Mesenchymal stem cell (in vitro differentiated cells and primary cell): Measurements from ENCODE around the gene TMEM175.
A peak's percentile ranks its signal among the peaks of the same experiment; 100 is the strongest.

Experiments used
- DNase-seq: peaks from one replicate; pipeline ENCODE4 v3.0.0-alpha.2; 2013
- H2AFZ ChIP-seq: one replicate; pipeline ENCODE4 v1.6.1; 2013; ENCODE audit warnings: low read depth, mild to moderate bottlenecking, control low read depth, inconsistent platforms, low read length, moderate library complexity
- H2AK5ac ChIP-seq: 2 replicates; pipeline ENCODE4 v1.6.1; 2013; ENCODE audit warnings: low read length, moderate library complexity, mild to moderate bottlenecking, inconsistent platforms; ENCODE audit not compliant: severe bottlenecking
- H2BK120ac ChIP-seq: one replicate; pipeline ENCODE4 v1.6.1; 2013; ENCODE audit warnings: low read depth, mild to moderate bottlenecking, inconsistent platforms, low read length, moderate library complexity
- H2BK12ac ChIP-seq, 2 experiments: one replicate each; pipeline ENCODE4 v1.6.1; 2013; ENCODE audit warnings: inconsistent platforms in 2 of 2, low read length in 2 of 2, mild to moderate bottlenecking in 2 of 2, moderate library complexity in 2 of 2, control low read depth in 1 of 2
- H2BK15ac ChIP-seq: one replicate; pipeline ENCODE4 v1.6.1; 2013; ENCODE audit warnings: mild to moderate bottlenecking, low read depth, inconsistent platforms; ENCODE audit not compliant: poor library complexity, severe bottlenecking
- H2BK5ac ChIP-seq: 2 replicates; pipeline ENCODE4 v1.6.1; 2013; ENCODE audit warnings: low read depth, mild to moderate bottlenecking, low read length, control low read depth, inconsistent platforms; ENCODE audit not compliant: poor library complexity, severe bottlenecking
- H3K14ac ChIP-seq, 2 experiments: one replicate each; pipeline ENCODE4 v1.6.1; 2013; ENCODE audit warnings: inconsistent platforms in 2 of 2, low read length in 2 of 2, control low read depth in 1 of 2, mild to moderate bottlenecking in 1 of 2, moderate library complexity in 1 of 2
- H3K18ac ChIP-seq, 2 experiments: one replicate each; pipeline ENCODE4 v1.6.1; 2013; ENCODE audit warnings: inconsistent platforms in 2 of 2, low read length in 2 of 2, control low read depth in 1 of 2, low read depth in 1 of 2, mild to moderate bottlenecking in 1 of 2
- H3K23ac ChIP-seq, 2 experiments: one replicate each; pipeline ENCODE4 v1.6.1; 2013; ENCODE audit warnings: inconsistent platforms in 2 of 2, low read length in 2 of 2, mild to moderate bottlenecking in 2 of 2, moderate library complexity in 2 of 2, control low read depth in 1 of 2
- H3K27ac ChIP-seq: 2 replicates; pipeline ENCODE4 v1.5.1; 2013; ENCODE audit warnings: mild to moderate bottlenecking, moderate library complexity, low read length, control low read depth, inconsistent platforms; ENCODE audit not compliant: poor library complexity, severe bottlenecking
- H3K27me3 ChIP-seq, 2 experiments: 2 replicates each; pipeline versions ENCODE4 v1.6.1 to v1.7.0; 2013; ENCODE audit warnings: low read length in 2 of 2, mild to moderate bottlenecking in 2 of 2, moderate library complexity in 2 of 2, control low read depth in 1 of 2, inconsistent platforms in 1 of 2; ENCODE audit not compliant: control insufficient read depth in 1 of 2, insufficient read depth in 1 of 2
- H3K36me3 ChIP-seq, 2 experiments: 2 replicates each; pipeline versions ENCODE4 v1.6.1 to v1.7.0; 2013; ENCODE audit warnings: low read length in 2 of 2, control low read depth in 1 of 2, inconsistent platforms in 1 of 2, low read depth in 1 of 2, mild to moderate bottlenecking in 1 of 2; ENCODE audit not compliant: insufficient read depth in 2 of 2, control insufficient read depth in 1 of 2
- H3K4ac ChIP-seq, 2 experiments: one replicate each; pipeline ENCODE4 v1.6.1; 2013; ENCODE audit warnings: inconsistent platforms in 2 of 2, low read length in 2 of 2, mild to moderate bottlenecking in 2 of 2, moderate library complexity in 2 of 2, control low read depth in 1 of 2, low read depth in 1 of 2
- H3K4me1 ChIP-seq: 2 replicates; pipeline ENCODE4 v1.6.1; 2013; ENCODE audit warnings: low read depth, low read length, control low read depth; ENCODE audit not compliant: control insufficient read depth, insufficient read depth
- H3K4me2 ChIP-seq: 2 replicates; pipeline ENCODE4 v1.6.1; 2013; ENCODE audit warnings: low read length, mild to moderate bottlenecking, inconsistent platforms; ENCODE audit not compliant: poor library complexity, severe bottlenecking
- H3K4me3 ChIP-seq, 2 experiments: 2 replicates each; pipeline versions ENCODE4 v1.5.1 to v1.7.0; 2013; ENCODE audit warnings: low read length in 2 of 2, mild to moderate bottlenecking in 2 of 2, control low read depth in 1 of 2, low read depth in 1 of 2; ENCODE audit not compliant: insufficient read depth in 1 of 2
- H3K79me1 ChIP-seq: replicated peaks from 2 replicates; pipeline ENCODE4 v1.6.1; 2013; ENCODE audit warnings: mild to moderate bottlenecking, control low read depth, low read length, inconsistent platforms; ENCODE audit not compliant: poor library complexity, severe bottlenecking
- H3K9ac ChIP-seq: 2 replicates; pipeline ENCODE4 v1.7.0; 2013; ENCODE audit warnings: mild to moderate bottlenecking, low read length, moderate library complexity
- H3K9me3 ChIP-seq: 2 replicates; pipeline ENCODE4 v1.7.0; 2013; ENCODE audit warnings: mild to moderate bottlenecking, low read length; ENCODE audit not compliant: control insufficient read depth
- H4K8ac ChIP-seq: one replicate; pipeline ENCODE4 v1.6.1; 2013; ENCODE audit warnings: inconsistent platforms, mild to moderate bottlenecking, low read length, moderate library complexity
- H4K91ac ChIP-seq: one replicate; pipeline ENCODE4 v1.6.1; 2013; ENCODE audit warnings: mild to moderate bottlenecking, low read length, inconsistent platforms
- WGBS: methylation state at CpG from one replicate; pipeline ENCODE4 v1.1.7; 2013; ENCODE audit warnings: mixed read lengths; 5-methylcytosine and 5-hydroxymethylcytosine counted together

The TMEM175 gene

DNA sequence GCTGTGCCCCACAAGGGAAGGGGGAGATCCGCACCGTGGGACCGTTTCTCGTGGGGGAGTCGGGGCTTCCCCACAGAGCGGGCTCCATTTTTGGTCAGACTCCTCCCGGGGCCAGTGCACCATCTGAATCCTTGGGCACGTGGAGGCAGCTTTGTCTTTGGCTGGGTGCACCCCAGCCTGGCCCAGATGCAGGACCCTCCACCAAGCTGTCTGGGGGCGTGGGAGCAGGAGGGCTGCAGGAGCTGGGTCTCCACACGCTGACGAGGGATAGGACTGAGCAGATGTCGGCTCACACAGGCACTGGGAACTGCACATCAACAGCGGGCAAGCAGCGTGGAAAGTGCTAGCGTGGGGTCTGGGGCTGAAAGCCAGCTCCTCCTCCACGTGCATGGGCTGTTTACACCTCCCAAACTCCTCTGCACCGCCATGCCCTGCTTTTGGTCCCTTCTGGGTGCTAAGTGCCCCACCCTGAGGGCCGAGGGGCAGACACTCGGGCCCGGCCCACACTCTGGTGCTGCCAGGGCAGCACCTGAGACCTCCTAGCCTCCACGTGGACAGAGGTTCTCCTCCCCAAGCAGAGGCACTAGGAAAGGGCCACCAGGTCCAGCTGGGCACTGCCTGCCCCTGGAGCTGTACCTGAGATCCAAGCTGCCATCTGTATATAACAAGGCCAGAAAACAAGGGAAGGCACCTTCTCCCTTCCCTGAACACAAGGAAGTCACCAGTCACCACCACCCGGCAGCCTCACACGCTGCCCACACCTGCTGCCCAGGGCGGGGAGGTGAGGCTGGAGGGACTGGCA, 27.3 kb downstream of the TMEM175 start:
- H3K4me3 ChIP-seq: no peak overlapping the region
- H3K27ac ChIP-seq: no peak overlapping the region
- no peak overlapping the region for H3K14ac ChIP-seq
- H3K4me2 ChIP-seq: no peak overlapping the region
- H3K18ac ChIP-seq: no peak overlapping the region
- H2BK120ac ChIP-seq: no peak overlapping the region
- H3K9me3 ChIP-seq: no peaks in the 10 kb centered on the region
- no peak overlapping the region for H2AK5ac ChIP-seq
- H3K79me1 ChIP-seq: no peaks in the 10 kb centered on the region
- H3K23ac ChIP-seq: no peak overlapping the region
- no peak overlapping the region for H2BK15ac ChIP-seq
- peaks cover 5% of the 10 kb centered on the region for H3K4me1 ChIP-seq
- no peak overlapping the region for H3K9ac ChIP-seq
- peaks cover 59 to 93% of the 10 kb centered on the region in 2 experiments for H3K36me3 ChIP-seq
- no peaks in the 10 kb centered on the region for H3K27me3 ChIP-seq
- H2AFZ ChIP-seq: no peak overlapping the region
- no peak overlapping the region for H4K8ac ChIP-seq
- H3K4ac ChIP-seq: no peak overlapping the region
- peak overlapping the region; percentile 7 for H4K91ac ChIP-seq
- DNase-seq: no peak
- 92% methylated on average over 24 of the region's 24 CpGs for WGBS
- no peak overlapping the region for H2BK12ac ChIP-seq
- no peak overlapping the region for H2BK5ac ChIP-seq

DNA sequence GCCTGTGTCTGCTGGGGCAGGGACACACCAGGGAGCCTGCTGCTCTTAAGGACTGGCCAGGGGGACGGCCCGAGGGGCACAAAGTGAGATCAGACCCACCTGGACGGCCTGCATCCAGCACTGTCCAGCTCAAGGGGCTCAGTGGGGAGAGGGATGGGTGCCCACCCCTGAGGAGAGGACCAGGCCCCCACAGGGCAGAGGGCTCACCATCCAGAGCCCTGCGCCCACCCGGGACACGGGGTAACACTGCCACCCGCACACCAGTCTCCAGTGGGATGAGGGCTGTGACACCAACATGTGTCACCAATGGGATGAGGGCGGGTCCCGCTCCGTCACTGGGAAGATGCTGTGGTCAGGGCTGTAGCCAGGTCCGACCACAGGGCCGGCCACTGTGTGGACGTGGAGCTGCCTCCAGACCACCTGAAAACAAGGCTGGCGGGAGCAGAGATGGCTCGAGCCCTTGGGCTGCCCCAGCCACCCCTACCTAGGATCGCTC, 27.9 kb downstream of the TMEM175 start:
- WGBS: 95% methylated on average over 16 of the region's 16 CpGs
- Histone ChIP-seq H2BK12ac (no peak overlapping the region), H2AFZ (no peak overlapping the region), H2BK120ac (no peak overlapping the region), H3K4ac (no peak overlapping the region), H3K14ac (no peak overlapping the region), H4K91ac (no peak overlapping the region), H3K23ac (no peak overlapping the region), H3K4me2 (no peak overlapping the region), H3K9me3 (no peaks in the 10 kb centered on the region), H3K79me1 (no peaks in the 10 kb centered on the region), H4K8ac (no peak overlapping the region), H3K27me3 (no peaks in the 10 kb centered on the region), H2BK15ac (no peak overlapping the region), H3K4me3 (no peak overlapping the region), H3K18ac (no peak overlapping the region), H3K36me3 (peaks cover 63 to 96% of the 10 kb centered on the region in 2 experiments), H2BK5ac (no peak overlapping the region), H2AK5ac (no peak overlapping the region), H3K9ac (no peak overlapping the region), H3K4me1 (peaks cover 6% of the 10 kb centered on the region), H3K27ac (no peak overlapping the region)
- DNase-seq: no peak

DNA sequence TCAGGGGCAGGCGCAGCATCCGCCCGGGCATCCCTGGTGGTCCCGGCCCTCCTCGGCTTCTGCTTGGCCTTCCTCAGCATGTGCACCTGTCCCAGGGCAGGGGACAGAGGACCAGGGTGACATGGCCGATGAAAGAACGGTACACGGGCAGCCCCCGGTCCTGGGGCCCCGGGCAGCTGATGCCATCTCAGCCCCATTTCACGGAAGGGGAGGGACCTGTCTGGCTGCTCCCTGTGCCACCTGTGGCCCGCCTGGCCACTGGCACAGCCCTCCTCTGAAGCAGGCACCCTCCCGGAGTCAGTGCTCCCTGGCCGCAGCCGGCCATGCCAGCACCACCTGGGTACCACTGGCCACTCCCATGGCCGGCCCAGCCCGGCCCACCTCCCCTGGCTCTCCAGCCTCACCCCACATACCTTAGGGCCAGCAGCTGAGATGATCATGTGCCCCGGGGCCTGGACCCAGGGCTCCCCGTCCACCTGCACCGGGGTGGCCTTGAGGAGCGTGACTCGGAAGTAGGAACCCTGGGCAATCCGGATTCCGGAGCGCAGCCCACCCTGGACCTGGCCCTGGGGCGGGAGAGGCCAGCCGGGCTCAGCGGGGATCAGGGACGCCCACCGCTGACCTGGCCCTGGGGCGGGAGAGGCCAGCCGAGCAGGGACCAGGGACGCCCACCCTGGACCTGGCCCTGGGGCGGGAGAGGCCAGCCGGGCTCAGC, 28.5 kb downstream of the TMEM175 start:
- WGBS: 96% methylated on average over 35 of the region's 35 CpGs
- no peak overlapping the region for H3K4me3 ChIP-seq

More for the DNA sequence above, 28.5 kb downstream of the TMEM175 start:
- no peak overlapping the region for H3K23ac ChIP-seq
- H3K36me3 ChIP-seq: peaks cover 63 to 96% of the 10 kb centered on the region in 2 experiments
- H3K4me1 ChIP-seq: peaks cover 11% of the 10 kb centered on the region
- no peak overlapping the region for H3K4me2 ChIP-seq
- H3K79me1 ChIP-seq: no peaks in the 10 kb centered on the region
- H3K27ac ChIP-seq: no peak overlapping the region
- H2AK5ac ChIP-seq: no peak overlapping the region
- H2BK5ac ChIP-seq: no peak overlapping the region
- no peak overlapping the region for H3K4ac ChIP-seq
- no peaks in the 10 kb centered on the region for H3K9me3 ChIP-seq
- H4K8ac ChIP-seq: no peak overlapping the region
- H3K9ac ChIP-seq: no peak overlapping the region
- DNase-seq: no peak
- H2BK12ac ChIP-seq: no peak overlapping the region
- H3K14ac ChIP-seq: no peak overlapping the region
- no peaks in the 10 kb centered on the region for H3K27me3 ChIP-seq
- no peak overlapping the region for H2BK15ac ChIP-seq
- H2AFZ ChIP-seq: no peak overlapping the region
- no peak overlapping the region for H3K18ac ChIP-seq
- no peak overlapping the region for H2BK120ac ChIP-seq
- H4K91ac ChIP-seq: no peak overlapping the region
